Measurements from ENCODE around the gene VTI1B.

The VTI1B gene

DNA sequence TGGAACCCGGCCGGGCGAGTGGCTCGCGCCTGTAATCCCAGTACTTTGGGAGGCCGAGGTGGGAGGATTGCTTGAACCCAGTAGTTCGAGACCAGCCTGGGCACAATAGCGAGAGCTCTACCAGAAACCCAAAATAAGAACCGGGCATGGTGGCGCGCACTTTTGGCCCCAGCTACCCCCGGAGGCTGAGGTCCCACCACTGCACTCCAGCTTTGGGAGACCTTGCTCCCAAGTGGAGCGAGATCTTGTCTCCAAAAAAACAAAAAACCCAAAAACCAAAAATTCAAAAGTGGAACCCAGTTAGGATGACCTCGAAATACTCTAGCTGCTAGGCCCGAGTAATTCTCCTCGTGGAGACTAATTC lies 769 bp upstream of the VTI1B start:
- no peak for ATAC-seq

DNA sequence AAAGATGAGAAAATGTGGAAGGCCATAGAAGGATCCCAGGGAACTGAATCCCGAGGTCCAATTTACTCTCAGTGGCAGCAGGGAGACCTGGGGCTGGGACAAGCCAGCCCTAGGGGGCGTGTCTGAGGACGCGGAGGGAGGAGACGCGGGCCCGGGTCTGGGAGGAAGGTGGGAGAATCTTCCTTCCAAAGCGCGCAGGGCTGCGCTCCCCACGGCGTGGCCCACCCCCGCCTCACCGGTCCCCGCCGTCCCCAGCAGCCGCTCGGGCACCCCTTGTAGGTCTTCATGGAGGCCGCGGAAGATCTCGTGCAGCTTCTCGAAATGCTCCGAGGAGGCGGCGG lies 323 bp downstream of the VTI1B start:
- peak; percentile 52 to 59 for ATAC-seq

DNA sequence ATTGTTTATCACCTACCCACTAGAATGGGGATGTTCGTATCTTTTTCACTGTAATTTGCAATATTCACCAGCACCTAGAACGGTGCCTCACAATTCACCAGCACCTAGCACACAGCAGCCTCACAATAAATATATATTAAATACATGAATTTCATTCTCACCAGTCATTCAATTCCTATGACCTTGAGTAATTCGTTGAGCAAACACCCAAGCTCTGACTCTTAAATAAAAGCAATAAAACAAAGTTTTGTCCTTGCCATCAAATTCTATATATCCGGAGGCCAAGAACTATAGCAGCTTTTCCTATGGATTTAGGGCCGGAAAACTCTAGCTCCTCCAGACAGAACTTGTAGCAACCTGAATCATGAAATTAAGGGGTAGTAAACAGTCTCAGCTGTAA lies 981 bp downstream of the VTI1B start:
- ATAC-seq, result no peak

DNA sequence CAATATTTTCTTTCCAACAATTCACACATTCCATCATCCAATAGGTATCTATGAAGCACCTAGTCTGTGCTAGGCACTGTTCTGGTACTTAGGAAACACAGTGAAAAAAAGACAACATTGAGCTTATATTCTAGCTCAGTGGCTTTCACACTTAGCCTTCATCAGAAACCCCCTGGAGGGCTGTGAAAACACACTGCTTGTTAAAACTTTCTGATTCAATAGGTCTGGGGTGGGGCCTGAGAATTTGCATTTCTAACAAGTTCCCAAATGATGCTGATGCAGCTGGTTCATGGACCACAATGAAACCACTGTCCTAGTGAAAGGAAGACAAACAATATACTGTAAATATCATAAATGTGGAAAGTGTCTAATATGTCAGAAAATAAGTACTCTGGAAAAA lies 5.9 kb downstream of the VTI1B start:
- ATAC-seq, result peak; percentile 39 to 55

DNA sequence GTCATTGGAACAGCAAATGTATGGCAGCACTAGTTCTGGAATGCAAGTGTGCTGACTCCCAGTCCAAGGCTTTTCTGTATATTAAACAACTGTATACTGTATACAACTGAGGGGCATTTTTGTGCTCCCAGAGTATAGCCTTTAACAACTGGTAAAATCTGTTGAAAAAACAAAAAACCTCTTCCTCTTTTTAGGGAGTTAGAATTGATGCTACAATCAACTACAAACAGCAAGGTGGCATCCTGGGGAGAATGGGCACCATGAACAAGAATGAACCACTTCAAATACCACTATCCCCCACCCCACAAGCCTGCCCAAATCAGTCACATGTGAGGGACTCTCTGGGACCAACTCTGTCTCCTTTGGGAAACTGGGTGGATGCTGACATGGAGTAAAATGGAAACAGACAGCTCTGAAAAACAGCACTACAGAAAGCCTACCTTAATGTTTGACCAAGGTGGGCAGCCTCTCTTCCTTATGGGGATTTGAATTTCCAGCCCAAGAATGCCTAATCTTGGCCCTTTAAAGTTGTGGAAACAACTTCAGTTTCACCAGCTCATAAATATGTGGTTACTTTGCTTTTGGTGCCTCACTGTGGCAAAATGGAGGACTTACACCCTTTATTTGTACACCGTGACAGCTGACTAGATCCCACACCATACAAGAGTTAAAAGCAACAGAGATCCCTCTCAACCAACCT lies 7.5 kb downstream of the VTI1B start:
- peak; percentile 78 for ATAC-seq

DNA sequence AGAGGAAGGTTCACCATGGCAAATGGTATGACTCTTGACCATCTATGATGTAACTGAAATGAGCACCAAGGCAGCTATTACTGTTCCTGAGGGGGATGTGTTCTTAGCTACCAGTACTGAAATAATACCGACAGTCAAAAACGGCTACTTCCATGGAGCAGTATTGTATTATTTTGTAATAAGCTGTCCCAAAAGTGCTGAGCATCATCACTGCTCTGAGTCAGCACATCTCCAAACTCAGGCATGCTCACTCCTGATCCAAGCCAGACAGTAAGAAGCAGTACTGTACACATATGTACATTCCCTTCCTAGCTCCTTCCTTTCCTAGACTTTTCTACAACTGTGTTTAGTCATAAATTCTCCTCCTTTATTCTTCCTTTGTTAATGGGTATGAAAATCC lies 8.6 kb downstream of the VTI1B start:
- no peak for ATAC-seq

DNA sequence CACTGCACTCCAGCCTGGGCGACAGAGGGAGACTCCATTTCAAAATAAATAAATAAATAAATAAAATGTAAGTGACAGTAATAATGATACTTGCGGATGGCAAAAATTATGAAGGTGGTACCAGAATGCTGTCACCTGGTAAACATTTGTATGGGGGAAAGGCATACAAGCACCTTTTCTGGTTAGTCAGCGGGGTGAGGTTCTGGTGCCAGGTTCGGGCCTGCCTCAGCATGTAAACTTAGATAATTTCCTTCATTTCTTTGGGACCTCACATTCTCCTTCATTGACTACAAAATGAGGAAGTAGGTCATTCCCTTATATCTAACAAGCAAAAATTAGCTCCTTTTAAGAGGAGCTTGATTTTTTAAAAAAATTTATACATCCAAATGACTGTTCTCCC lies 10.8 kb downstream of the VTI1B start:
- no peak for ATAC-seq

DNA sequence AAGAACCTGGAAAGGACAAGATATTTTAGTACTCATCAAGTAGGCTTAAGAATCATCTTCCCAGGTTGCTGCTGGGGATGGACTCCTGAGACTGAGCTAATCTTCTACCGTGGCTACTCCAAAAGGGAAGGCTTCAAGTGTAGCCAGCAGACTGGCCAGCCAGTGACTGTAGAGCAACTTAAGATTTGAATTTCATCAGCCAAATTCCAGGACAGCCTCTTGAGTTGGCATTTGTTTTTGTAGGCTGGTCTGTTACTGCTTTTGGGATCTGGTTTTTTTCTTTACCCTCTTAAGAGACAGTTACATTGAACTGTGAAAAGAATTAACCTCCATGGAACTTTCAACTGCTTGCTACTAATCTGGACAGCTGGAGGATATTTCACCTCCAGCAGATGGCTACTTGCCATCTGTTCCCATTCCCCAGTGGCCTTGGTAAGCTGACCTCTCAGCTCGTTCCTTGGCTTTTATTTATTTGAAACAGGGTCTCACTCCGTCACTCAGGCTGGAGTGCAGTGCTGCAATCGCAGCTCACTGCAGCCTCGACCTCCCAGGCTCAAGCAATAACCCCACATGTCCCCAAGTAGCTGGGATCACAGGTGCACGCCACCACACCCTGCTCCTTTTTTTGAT lies 20.7 kb downstream of the VTI1B start:
- no peak for ATAC-seq

DNA sequence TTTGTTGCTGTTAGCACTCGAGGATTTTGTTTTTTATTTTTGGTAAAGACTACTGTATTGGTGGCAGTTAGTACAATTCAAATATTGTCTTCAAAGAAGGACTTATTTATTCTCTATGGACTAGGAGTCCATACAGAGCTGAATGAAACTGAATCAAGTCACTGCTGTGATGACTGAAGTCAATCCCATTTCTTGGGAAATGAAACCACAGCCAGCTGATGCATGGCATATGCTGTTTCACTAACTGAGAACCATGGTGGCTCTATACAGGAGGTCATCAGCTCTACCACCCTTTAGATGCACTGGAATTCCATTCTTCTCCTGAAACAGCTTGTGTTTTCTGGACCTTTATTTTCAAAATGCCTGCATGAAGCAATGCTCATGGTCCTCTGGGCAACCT lies 22.2 kb downstream of the VTI1B start:
- no peak for ATAC-seq

DNA sequence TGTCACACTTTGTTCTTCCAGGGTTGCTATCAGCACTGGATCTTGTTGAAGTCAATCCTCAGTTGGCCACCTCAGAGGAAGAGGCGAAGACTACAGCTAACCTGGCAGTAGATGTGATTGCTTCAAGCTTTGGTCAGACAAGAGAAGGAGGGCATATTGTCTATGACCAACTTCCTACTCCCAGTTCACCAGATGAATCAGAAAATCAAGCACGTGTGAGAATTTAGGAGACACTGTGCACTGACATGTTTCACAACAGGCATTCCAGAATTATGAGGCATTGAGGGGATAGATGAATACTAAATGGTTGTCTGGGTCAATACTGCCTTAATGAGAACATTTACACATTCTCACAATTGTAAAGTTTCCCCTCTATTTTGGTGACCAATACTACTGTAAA lies 23.7 kb downstream of the VTI1B start:
- no peak for ATAC-seq

DNA sequence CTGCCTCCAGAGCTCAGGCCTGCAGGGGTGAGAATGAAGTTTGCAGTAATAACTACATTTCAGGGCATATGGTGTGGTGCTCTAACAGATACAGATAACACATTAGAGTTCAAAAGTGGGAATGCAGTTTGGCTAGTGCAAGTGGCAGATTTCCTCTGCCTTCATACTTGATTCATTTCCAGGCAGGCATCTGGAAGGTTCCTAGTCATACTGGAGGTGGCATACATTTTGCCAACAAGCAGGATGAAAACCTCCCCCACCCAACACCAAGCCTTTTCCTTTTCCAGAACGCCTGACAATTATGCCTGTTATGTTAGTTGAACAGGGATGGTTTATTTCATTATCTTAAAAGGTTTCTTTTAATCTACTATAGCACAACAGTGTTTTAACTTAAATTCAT lies 24.3 kb downstream of the VTI1B start:
- no peak for ATAC-seq

DNA sequence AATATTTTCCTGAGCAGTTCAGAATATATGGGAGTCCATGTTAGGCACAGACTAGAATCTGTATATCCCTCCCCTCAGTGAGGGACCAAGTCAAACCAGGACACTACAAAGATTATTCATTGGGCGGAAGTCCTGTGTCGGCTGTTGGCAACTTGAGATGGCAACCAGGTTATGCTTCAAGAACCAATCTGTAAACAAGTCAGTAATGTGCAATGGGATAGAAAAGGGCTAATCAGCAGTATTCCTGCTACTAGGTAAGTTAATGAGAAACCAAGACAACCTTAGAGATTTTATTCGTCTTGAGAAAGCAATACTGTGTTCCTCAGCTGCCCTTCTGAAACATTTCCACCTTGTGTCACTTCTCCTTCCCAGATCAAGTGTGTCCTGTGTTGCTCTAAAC lies 28.3 kb downstream of the VTI1B start:
- no peak for ATAC-seq

DNA sequence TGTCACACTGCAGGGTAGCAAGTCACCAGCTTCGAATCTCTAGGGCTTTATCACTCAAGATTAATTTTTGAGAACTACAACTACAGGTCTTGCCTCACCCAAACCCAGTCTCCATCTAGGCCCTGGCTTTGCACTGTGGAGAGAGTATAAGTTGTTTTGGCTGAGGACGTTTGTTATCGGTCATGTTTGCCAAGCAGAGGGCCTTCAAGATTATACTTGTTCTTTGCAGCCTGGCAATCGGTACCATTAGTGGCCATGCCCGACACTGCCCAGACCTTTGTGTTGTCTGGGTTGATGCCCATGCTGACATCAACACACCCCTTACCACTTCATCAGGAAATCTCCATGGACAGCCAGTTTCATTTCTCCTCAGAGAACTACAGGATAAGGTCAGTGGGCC lies 29.0 kb downstream of the VTI1B start:
- no peak for ATAC-seq

DNA sequence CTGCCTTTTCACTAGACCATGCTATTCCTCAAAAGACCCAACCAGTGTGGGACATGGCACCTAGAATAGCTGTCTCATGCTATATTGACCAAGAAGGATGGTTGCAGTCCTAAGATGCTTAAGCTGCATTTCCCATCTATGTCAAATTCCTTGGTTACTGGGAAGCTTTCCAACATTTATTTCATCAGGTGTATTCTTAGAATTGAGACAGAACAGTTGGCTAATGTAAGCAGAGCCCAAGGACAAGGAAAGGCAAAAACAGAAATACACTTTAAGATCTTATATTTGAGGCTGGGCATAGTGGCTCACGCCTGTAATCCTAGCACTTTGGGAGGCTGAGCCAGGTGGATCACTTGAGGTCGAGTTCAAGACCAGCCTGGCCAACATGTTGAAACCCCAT lies 30.0 kb downstream of the VTI1B start:
- no peak for ATAC-seq

DNA sequence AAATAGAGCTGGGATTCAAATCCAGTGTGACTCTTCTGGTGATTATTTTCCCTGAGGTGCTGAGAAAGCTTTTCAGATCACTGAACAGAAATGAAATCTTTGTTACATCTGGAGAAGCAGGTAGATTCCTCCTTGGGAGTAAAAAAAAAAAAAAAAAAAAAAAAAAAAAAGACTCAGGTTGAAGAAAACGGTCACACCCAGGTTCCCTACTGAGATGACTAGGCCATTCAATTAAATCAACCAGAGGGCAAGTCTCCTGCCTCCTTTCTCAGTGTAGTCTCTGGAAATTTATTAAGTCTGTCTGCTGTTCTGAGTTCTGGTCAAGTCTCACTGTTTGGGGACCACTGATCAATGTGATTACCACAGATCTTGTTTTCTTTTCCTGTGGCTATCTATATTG lies 30.7 kb downstream of the VTI1B start:
- ATAC-seq, result no peak

DNA sequence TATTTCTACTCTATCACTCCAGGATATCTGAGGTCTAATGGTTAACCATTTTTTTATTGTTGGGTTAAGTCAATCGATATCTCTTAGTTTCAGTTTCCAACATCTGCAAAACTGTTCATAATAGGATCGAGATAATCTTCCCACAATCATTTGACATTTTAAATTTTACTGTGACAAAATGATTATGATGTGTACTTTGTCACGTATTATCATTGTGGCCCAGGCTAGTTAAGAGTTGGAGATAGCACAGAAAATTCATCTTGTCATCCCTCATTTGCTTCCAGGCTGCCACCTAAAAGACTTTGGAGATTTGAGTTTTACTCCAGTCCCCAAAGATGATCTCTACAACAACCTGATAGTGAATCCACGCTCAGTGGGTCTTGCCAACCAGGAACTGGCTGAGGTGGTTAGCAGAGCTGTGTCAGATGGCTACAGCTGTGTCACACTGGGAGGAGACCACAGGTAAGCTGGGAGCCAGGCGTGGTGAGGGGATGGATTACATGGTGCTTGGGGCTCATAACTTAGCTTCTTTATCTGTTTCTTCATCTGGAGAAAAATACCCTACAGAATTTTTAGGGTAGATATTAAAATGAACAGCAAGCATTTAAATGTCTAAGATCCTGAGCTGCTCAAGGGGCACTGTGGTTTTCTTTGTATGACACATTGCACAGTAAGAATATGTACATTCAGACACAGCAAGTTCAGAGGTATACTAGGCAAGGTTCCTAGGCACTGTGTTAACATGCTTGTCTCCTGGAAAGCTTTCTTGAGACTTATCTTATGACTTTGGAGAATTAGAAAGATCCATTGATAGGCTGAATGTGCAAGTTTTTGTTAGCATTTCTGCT lies 32.3 kb downstream of the VTI1B start:
- peak; percentile 86 to 87 for ATAC-seq

DNA sequence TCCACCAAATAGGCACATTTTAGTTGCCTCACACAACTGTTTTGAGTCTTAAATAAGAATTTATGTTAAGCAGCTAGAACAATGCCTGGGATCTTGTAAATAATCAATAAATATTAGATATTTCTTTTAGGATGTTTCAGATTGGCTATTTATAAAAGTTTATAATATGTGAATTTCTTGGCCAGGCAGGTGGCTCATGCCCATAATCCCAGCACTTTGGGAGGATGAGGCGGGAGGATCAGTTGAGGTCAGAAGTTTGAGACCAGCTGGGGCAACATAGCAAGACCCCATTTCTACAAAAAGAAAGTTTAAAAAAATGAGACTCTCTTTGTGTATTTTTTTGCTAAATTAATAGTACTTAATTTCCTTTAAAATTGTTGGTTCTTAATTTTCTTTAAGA lies 33.0 kb downstream of the VTI1B start:
- ATAC-seq, result no peak

DNA sequence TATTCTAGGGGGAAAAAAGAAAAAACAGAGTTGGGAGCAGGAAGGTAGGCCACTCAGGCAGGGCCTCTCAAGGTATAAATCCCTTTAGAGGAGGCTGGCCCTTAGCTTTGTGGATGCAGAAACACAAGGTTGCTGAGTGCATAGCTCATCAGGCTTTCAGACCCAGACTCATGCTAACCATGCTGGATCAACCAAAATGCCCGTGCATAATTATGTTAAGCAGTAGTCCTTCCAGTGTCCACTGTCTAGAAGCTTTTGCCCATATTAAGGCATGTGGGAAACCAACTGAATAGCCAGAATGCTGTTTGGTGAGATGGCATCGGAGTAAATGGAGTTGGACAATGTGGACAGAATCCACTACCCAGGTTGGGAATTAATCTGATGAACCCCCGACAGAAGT lies 35.8 kb downstream of the VTI1B start:
- ATAC-seq, result no peak

DNA sequence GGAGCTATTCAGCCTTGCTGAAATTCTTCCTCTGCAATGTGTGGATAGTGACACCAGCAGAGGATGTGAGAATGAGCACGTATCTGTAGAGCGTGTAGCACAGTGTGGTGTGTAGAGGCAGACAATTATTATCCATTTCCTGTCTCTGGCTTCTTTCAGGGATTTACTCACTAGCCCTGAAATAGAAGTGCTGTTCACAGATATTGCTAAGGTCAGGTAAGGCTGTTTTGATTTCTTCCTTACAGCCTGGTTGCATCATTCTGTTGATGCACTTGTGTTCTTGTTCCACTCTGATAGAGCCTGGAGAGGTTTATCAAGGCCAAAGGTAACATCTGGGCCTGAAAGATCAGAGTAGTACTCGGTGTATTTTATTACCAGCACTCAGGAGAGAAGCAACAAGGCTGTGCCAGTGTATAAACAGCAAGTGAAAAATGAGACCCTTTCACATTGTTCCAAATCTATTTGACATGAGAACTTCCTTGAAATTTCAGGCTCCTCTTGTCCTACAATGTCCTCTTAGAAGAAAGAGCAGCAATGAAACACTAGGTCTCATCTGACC lies 38.0 kb downstream of the VTI1B start:
- peak in 1 of 2 donors; percentile 13 for ATAC-seq

DNA sequence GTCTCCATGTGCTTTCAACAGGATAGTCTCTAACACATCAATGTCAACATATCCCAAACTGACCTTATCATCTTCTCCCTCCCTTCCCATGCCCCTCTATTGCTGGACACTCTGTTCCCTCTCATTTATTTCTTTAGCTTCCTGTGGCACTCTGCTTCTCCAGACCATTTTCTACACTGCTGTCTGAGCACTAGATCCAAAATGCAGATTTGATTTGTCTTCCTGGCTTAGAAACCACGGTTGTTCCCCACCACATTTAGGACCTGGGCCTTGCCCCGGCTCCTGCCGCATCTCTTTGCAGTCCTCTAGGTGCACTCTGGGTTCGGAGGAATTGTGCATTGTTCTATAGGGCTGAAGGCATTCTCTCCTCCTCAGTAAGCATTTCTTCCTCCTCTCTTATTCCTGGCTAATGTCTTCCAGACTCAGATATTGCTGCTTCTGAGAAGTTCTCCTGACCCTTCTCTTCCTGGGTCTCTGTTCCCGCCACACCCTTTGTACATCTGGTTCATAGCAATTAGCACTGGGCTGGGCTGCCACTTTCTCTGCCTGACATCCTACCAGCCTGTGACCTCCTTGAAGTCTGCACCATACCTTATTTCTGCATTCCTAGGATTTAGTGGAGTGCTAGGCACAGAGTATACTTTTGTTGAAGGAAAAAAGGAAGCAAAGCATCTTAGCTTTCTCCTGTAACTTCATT lies 40.8 kb downstream of the VTI1B start:
- no peak for ATAC-seq

DNA sequence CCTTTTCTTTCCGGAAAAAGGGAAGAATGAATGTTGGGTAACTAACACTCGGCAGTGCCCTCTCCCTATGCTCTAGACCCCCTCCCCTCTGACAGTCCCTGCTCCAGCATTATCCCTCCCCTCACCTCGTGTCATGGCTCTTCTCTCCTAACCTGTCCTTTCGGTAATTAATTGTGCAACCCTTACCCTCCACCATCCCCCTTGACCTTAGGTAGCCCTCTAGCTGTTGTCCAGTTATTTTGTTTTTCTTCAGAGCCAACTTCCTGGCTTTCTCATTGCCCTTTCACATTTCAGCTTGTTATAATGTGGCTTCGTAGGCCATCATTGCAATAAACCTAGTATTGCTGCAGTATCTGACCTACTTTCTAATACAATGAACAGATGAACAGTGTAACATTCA lies 43.5 kb downstream of the VTI1B start:
- no peak for ATAC-seq

DNA sequence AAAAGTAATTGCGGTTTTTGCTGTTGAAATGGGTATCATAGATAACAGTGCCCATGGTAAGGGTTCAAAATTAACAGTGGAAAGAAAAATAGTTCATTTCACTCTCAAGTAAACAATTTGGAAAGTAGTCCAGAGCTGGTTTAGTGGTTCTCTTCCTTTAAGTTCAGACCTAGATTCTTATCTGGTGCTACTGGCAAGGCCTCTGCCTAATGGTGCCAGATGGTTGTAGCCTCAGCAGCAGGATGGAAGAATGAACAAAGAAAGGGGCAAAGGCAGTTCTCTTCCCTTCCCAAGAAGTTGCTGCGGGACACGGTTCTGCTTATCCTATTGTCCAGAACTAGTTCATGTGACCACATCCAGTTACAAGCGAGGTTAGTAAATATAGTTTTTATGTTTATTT lies 44.2 kb downstream of the VTI1B start:
- no peak for ATAC-seq

DNA sequence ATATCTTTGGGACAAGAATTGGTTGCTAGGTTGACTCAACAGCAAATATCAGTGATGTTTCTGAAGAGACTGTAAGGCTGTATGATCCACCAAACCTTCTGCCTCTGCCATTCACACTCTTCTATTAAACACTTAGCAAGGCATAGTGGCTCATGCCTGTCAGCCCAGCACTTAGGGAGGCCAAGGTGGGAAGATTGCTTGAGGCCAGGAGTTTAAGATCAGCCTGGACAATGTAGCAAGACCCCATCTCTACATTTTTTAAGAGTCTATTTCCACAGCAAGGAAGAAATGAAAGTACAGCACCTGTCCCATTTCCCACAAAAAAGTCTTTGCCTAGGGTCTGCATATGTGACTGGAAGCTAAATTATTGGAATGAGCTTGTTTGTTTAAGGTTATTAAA lies 46.9 kb downstream of the VTI1B start:
- ATAC-seq, result no peak
